ENCODE results near the gene SEMA6A. TPM values are rescaled to one million over a fixed set of nuclear protein-coding genes. Genes with fewer than 3 reads are reported as not detected.

The SEMA6A gene
- total RNA-seq, 2 experiments from 2014 or later: 0.10 to 0.14 TPM

GRCh38 chr5:116472274-116472673 is 102.3 kb downstream of the SEMA6A start:
- intact Hi-C loops (cut with micrococcal nuclease): no loop called here
- Mint-ChIP-seq H3K36me3 (ENCODE audit: low read depth) (peaks cover 32% of the 10 kb centered on the region), H3K4me3 (no peak overlapping the region), H3K9me3 (peaks cover 12% of the 10 kb centered on the region), H3K27ac (no peak overlapping the region), H3K27me3 (ENCODE audit: low read depth) (no peaks in the 10 kb centered on the region), H3K4me1 (ENCODE audit: low read depth) (no peaks in the 10 kb centered on the region)
- no peak for DNase-seq
- CTCF ChIA-PET: no interaction called here

DNA sequence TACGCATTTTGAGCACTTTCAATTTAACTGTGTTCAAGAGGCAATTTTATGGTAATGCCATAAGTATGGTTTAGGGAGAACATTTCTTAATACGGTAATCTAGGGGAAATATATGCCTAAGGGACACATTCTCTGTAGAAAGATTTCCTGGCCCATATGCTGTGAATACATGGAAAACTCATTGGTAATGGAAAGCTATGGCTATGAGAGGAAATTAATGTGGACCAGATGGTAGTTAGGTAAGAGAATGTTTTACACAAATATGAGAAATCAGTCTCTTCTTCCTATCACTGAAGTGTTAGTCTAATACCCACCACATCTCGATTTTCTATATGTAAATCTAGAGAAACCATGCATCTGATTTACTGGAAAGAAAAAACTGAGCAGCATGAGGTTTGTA is 105.0 kb downstream of the SEMA6A start:
- Mint-ChIP-seq H3K9me3 (peaks cover 3% of the 10 kb centered on the region), H3K4me3 (no peak overlapping the region), H3K36me3 (ENCODE audit: low read depth) (peaks cover 33% of the 10 kb centered on the region), H3K4me1 (ENCODE audit: low read depth) (no peaks in the 10 kb centered on the region), H3K27ac (no peak overlapping the region), H3K27me3 (ENCODE audit: low read depth) (no peaks in the 10 kb centered on the region)
- CTCF ChIA-PET: no interaction called here
- intact Hi-C loops (cut with micrococcal nuclease): no loop called here
- DNase-seq: no peak

DNA sequence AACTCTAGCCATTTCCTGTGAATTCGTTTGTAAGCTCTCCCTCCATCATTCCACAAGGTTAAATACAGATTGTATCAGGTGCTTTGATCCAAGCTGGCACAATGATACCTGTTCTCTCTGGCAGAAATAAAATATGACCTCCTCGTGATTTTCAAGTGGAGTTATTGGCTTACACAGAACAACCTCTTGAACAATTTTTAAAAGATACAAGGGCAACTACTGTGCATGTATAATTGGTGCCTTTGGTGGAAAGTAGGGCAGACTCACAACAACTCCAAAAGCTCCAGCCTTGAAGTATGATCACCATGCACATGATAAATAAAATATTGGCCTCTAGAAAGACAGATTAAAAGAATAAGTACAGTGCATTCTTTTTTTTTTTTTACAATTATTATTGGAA is 106.0 kb downstream of the SEMA6A start:
- intact Hi-C loops (cut with micrococcal nuclease): no loop called here
- Mint-ChIP-seq H3K4me3 (no peak overlapping the region), H3K27ac (no peak overlapping the region), H3K36me3 (ENCODE audit: low read depth) (peaks cover 35% of the 10 kb centered on the region), H3K27me3 (ENCODE audit: low read depth) (no peaks in the 10 kb centered on the region), H3K4me1 (ENCODE audit: low read depth) (no peaks in the 10 kb centered on the region), H3K9me3 (peaks cover 3% of the 10 kb centered on the region)
- CTCF ChIA-PET: interaction anchor here (0.6 kb wide), 1 partner anchor 9 kb away, joined by 3 read pairs; no protein-coding TSS in a partner anchor
- DNase-seq: no peak

- Mint-ChIP-seq H3K4me1 (ENCODE audit: low read depth) (no peaks in the 10 kb centered on the region), H3K9me3 (peaks cover 3% of the 10 kb centered on the region), H3K4me3 (no peak overlapping the region), H3K27me3 (ENCODE audit: low read depth) (no peaks in the 10 kb centered on the region), H3K36me3 (ENCODE audit: low read depth) (peaks cover 32% of the 10 kb centered on the region), H3K27ac (no peak overlapping the region)
- no peak for DNase-seq
- intact Hi-C loops (cut with micrococcal nuclease): no loop called here
- CTCF ChIA-PET: no interaction called here
These were observed 107.2 kb downstream of the SEMA6A start for GRCh38 chr5:116467465-116467843.

- no peak overlapping the region for H3K27ac Mint-ChIP-seq
- peaks cover 28% of the 10 kb centered on the region for H3K36me3 Mint-ChIP-seq (ENCODE audit: low read depth)
- no peaks in the 10 kb centered on the region for H3K27me3 Mint-ChIP-seq (ENCODE audit: low read depth)
- CTCF ChIA-PET: no interaction called here
- peaks cover 3% of the 10 kb centered on the region for H3K9me3 Mint-ChIP-seq
- no peak overlapping the region for H3K4me3 Mint-ChIP-seq
- intact Hi-C loops (cut with micrococcal nuclease): no loop called here
- no peaks in the 10 kb centered on the region for H3K4me1 Mint-ChIP-seq (ENCODE audit: low read depth)
- no peak for DNase-seq
These were observed 107.7 kb downstream of the SEMA6A start for GRCh38 chr5:116466727-116467464.

GRCh38 chr5:116465411-116465810 is 109.2 kb downstream of the SEMA6A start:
- DNase-seq: no peak
- intact Hi-C loops (cut with micrococcal nuclease): no loop called here
- H3K27ac Mint-ChIP-seq: no peak overlapping the region
- H3K9me3 Mint-ChIP-seq: peaks cover 3% of the 10 kb centered on the region
- no peak overlapping the region for H3K4me3 Mint-ChIP-seq
- CTCF ChIA-PET: interaction anchor here (0.6 kb wide), 1 partner anchor 18 kb away, joined by 3 read pairs; no protein-coding TSS in a partner anchor
- no peaks in the 10 kb centered on the region for H3K27me3 Mint-ChIP-seq (ENCODE audit: low read depth)
- H3K4me1 Mint-ChIP-seq (ENCODE audit: low read depth): no peaks in the 10 kb centered on the region
- peaks cover 18% of the 10 kb centered on the region for H3K36me3 Mint-ChIP-seq (ENCODE audit: low read depth)

DNA sequence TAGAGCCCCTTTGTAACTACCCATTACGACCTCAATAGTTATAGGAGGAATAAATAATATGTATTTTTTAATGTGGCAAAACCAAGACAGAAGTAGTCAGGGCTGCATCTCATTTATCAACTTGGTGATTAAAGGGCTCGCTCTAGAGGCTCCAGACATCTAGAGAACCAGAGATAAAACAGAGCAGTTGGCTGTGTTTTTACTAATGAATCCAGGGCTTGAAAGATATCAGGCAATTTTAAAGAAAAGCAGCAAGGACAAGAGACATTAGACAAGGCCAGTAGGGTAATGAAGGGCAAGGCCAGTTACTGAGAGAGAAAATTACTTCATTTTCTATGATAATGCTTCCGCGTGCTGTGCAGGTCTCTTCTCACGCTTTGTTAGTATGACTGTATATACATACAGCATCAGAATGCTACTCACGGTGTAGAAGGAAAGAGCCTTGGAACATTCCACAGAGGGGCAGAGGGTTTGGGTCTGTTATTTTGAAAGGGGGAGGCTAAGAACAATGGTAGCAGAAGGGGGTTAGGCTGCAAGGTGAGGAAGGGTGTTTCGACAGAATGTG is 110.4 kb downstream of the SEMA6A start:
- no peaks in the 10 kb centered on the region for H3K27me3 Mint-ChIP-seq (ENCODE audit: low read depth)
- intact Hi-C loops (cut with micrococcal nuclease): no loop called here
- CTCF ChIA-PET: no interaction called here
- H3K27ac Mint-ChIP-seq: no peak overlapping the region
- no peak for DNase-seq
- H3K36me3 Mint-ChIP-seq (ENCODE audit: low read depth): peaks cover 18% of the 10 kb centered on the region
- H3K4me1 Mint-ChIP-seq (ENCODE audit: low read depth): no peaks in the 10 kb centered on the region
- peaks cover 3% of the 10 kb centered on the region for H3K9me3 Mint-ChIP-seq
- no peak overlapping the region for H3K4me3 Mint-ChIP-seq

DNA sequence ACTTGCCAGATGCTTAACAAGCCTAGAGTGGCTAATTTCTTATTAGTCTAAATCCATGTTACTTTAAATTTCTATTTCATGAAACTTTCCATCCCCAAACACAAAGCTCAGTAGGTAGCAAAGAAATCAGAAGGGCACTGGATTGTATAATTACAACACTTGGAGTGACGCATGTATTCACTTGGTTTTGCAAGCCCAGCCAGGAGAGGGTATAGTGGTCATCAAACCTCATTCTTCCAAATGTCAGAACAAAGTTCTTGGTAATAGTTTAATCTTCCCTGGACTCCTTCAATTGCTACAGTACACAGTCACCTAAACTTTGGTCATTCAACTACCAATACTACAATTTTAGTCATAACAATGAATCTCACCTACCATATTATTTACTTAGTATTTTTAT is 112.1 kb downstream of the SEMA6A start:
- H3K36me3 Mint-ChIP-seq (ENCODE audit: low read depth): peaks cover 14% of the 10 kb centered on the region
- intact Hi-C loops (cut with micrococcal nuclease): no loop called here
- DNase-seq: no peak
- no peaks in the 10 kb centered on the region for H3K4me1 Mint-ChIP-seq (ENCODE audit: low read depth)
- H3K27ac Mint-ChIP-seq: no peak overlapping the region
- CTCF ChIA-PET: no interaction called here
- no peaks in the 10 kb centered on the region for H3K27me3 Mint-ChIP-seq (ENCODE audit: low read depth)
- H3K4me3 Mint-ChIP-seq: no peak overlapping the region
- H3K9me3 Mint-ChIP-seq: peaks cover 3% of the 10 kb centered on the region

DNA sequence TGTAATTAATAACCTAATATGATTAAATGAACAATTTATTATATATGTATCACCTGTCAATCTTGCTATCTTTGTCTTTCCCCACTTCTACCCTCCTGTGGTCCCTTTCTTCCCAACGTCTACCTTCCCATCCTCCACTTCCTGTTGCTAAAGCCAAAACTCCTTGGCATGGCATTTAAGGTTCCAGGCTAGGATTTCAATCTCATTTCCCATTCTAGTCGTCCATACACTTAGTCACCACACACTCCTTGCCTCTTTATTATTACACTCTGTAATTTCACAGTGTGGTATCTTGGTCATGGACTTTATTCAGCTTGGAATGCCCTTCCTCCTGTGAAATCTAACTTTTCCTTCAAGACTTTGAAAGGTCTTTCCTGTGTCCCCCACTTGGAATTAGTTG is 115.3 kb downstream of the SEMA6A start:
- H3K27ac Mint-ChIP-seq: no peak overlapping the region
- DNase-seq: no peak
- peaks cover 2% of the 10 kb centered on the region for H3K36me3 Mint-ChIP-seq (ENCODE audit: low read depth)
- no peaks in the 10 kb centered on the region for H3K9me3 Mint-ChIP-seq
- CTCF ChIA-PET: no interaction called here
- no peak overlapping the region for H3K4me3 Mint-ChIP-seq
- no peaks in the 10 kb centered on the region for H3K4me1 Mint-ChIP-seq (ENCODE audit: low read depth)
- intact Hi-C loops (cut with micrococcal nuclease): no loop called here
- no peaks in the 10 kb centered on the region for H3K27me3 Mint-ChIP-seq (ENCODE audit: low read depth)

DNA sequence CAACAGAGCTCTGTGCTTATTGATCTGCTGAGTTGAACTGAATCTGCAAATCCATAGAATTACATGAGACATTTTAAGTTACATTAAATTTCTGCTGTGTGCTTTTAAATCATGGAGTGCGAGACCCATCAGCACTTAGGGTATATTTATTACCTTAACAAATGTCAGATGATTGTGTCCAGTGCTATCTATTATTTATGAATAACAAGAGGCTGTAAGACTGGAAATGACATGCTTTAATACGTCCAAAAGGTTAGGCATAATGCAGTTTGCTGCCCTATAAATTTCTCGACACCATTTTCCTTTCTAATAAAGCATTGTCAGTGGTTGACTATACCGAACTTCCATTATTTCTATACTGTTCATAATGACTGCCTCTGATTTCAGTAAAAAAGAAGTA is 117.6 kb downstream of the SEMA6A start:
- no peak overlapping the region for H3K27ac Mint-ChIP-seq
- CTCF ChIA-PET: no interaction called here
- H3K9me3 Mint-ChIP-seq: no peaks in the 10 kb centered on the region
- H3K27me3 Mint-ChIP-seq (ENCODE audit: low read depth): no peaks in the 10 kb centered on the region
- H3K36me3 Mint-ChIP-seq (ENCODE audit: low read depth): peaks cover 6% of the 10 kb centered on the region
- intact Hi-C loops (cut with micrococcal nuclease): no loop called here
- DNase-seq: no peak
- H3K4me1 Mint-ChIP-seq (ENCODE audit: low read depth): no peaks in the 10 kb centered on the region
- no peak overlapping the region for H3K4me3 Mint-ChIP-seq

DNA sequence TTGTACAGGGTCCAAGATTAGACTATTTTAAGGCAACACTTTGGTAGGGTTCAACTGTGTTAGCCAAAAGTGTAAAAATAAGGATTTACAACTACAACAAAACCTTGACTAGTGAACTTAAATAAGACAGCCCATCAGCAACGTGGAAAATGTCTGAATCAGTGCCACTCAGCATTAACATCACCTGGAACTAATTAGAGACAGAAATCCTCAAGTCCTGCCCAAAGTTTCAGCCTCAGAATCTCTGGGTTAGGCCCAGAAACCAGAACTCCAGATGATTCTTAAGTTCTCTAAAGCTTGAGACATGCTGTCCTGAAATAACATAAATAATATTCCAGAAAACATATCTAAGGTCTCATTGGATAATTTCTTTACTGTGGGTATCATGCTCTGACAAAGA is 118.6 kb downstream of the SEMA6A start:
- CTCF ChIA-PET: no interaction called here
- H3K36me3 Mint-ChIP-seq (ENCODE audit: low read depth): peaks cover 7% of the 10 kb centered on the region
- no peak overlapping the region for H3K27ac Mint-ChIP-seq
- H3K4me3 Mint-ChIP-seq: no peak overlapping the region
- no peaks in the 10 kb centered on the region for H3K27me3 Mint-ChIP-seq (ENCODE audit: low read depth)
- no peaks in the 10 kb centered on the region for H3K4me1 Mint-ChIP-seq (ENCODE audit: low read depth)
- no peak for DNase-seq
- intact Hi-C loops (cut with micrococcal nuclease): no loop called here
- H3K9me3 Mint-ChIP-seq: no peaks in the 10 kb centered on the region

DNA sequence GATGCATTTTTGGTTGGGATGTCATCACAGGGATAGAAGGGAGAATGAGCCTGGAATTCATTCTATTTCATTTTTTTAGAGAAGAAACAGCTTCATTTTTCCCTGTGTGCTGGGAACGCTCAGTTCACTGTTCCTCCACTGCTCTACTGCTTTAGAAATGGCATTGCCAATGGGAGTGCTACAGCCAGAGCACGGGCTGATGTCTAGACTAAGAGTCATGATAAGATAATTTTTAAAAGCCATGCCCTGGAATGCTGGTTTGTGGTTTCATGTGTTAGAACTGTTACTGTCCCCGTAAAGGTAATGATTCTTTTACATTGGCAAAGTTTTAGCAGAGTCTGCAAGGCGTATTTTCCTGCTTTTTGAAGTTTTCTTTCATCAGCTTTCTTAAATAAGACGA is 119.6 kb downstream of the SEMA6A start:
- CTCF ChIA-PET: no interaction called here
- H3K27ac Mint-ChIP-seq: no peak overlapping the region
- no peak for DNase-seq
- H3K4me3 Mint-ChIP-seq: no peak overlapping the region
- H3K36me3 Mint-ChIP-seq (ENCODE audit: low read depth): peaks cover 12% of the 10 kb centered on the region
- no peaks in the 10 kb centered on the region for H3K9me3 Mint-ChIP-seq
- H3K27me3 Mint-ChIP-seq (ENCODE audit: low read depth): no peaks in the 10 kb centered on the region
- no peaks in the 10 kb centered on the region for H3K4me1 Mint-ChIP-seq (ENCODE audit: low read depth)
- intact Hi-C loops (cut with micrococcal nuclease): no loop called here

GRCh38 chr5:116454417-116454927 is 120.2 kb downstream of the SEMA6A start:
- CTCF ChIA-PET: no interaction called here
- Mint-ChIP-seq H3K9me3 (no peaks in the 10 kb centered on the region), H3K4me1 (ENCODE audit: low read depth) (no peaks in the 10 kb centered on the region), H3K27ac (no peak overlapping the region), H3K4me3 (no peak overlapping the region), H3K27me3 (ENCODE audit: low read depth) (no peaks in the 10 kb centered on the region), H3K36me3 (ENCODE audit: low read depth) (peaks cover 12% of the 10 kb centered on the region)
- peak; percentile 16 for DNase-seq
- intact Hi-C loops (cut with micrococcal nuclease): no loop called here
